Cardiac fibroblast (primary cell): Measurements from ENCODE around the gene MGAM2.
A peak's percentile ranks its signal among the peaks of the same experiment; 100 is the strongest.

Source experiments
- DNase-seq, 2 donors: peaks; one replicate each; pipeline versions ENCODE4 v3.0.0 to v3.0.0-alpha.2; 2010; ENCODE audit warnings: low read depth in 2 of 2
- H3K4me3 ChIP-seq, 2 donors: replicated peaks in 1 of 2; 1 replicate in 1 of 2; 2 replicates in 1 of 2; pipeline ENCODE4 v1.5.1; 2011; ENCODE audit warnings: low read depth in 2 of 2, low read length in 2 of 2, mild to moderate bottlenecking in 2 of 2, moderate library complexity in 1 of 2
- CTCF ChIP-seq: IDR thresholded peaks from one replicate; pipeline ENCODE4 v1.5.1; 2011; ENCODE audit warnings: low read depth, mild to moderate bottlenecking, low read length, inconsistent platforms

The MGAM2 gene

GRCh38 chr7:142194201-142194600 lies 82.7 kb downstream of the MGAM2 start:
- no peak for TF ChIP-seq CTCF
- peak in 1 of 2 donors; percentile 10 for DNase-seq
- no peak overlapping the region for H3K4me3 ChIP-seq

GRCh38 chr7:142196066-142196840 lies 84.7 kb downstream of the MGAM2 start:
- DNase-seq: peak in 1 of 2 donors; percentile 65
- no peak overlapping the region for H3K4me3 ChIP-seq

GRCh38 chr7:142200206-142200605 lies 88.7 kb downstream of the MGAM2 start:
- DNase-seq: no peak
- no peak overlapping the region for H3K4me3 ChIP-seq
- TF ChIP-seq CTCF: no peak

More at GRCh38 chr7:142196066-142196840, 84.7 kb downstream of the MGAM2 start:
- TF ChIP-seq CTCF: no peak

GRCh38 chr7:142228537-142229104 lies 117.1 kb downstream of the MGAM2 start:
- TF ChIP-seq CTCF: no peak
- no peak for DNase-seq
- H3K4me3 ChIP-seq: no peak overlapping the region

- H3K4me3 ChIP-seq: no peak overlapping the region
- peak; percentile 27 for TF ChIP-seq CTCF
- peak in 1 of 2 donors; percentile 12 for DNase-seq
Observed at GRCh38 chr7:142231716-142232115, 120.2 kb downstream of the MGAM2 start.

GRCh38 chr7:142240546-142240945 lies 129.0 kb downstream of the MGAM2 start:
- H3K4me3 ChIP-seq: no peak overlapping the region
- TF ChIP-seq CTCF: no peak
- DNase-seq: no peak

- H3K4me3 ChIP-seq: no peak overlapping the region
- no peak for TF ChIP-seq CTCF
- no peak for DNase-seq
Observed at GRCh38 chr7:142243823-142244222, 132.3 kb downstream of the MGAM2 start.
